ENCODE results near the gene FAM184B. TPM values are rescaled to one million over a fixed set of nuclear protein-coding genes. Genes with fewer than 3 reads are reported as not detected.

The FAM184B gene
- polyA plus RNA-seq, 1 donor from 2014 or later, result 0.10 TPM

- Histone ChIP-seq H3K36me3 (ENCODE audit: insufficient read depth, low read length) (no peaks in the 10 kb centered on the region), H3K4me3 (ENCODE audit: low read length) (no peak overlapping the region), H3K27ac (ENCODE audit: low read length) (no peak overlapping the region), H3K4me2 (ENCODE audit: low read length) (no peak overlapping the region), H3K9me2 (ENCODE audit: insufficient read depth, low read length) (no peaks in the 10 kb centered on the region), H3K9ac (ENCODE audit: low read length) (no peak overlapping the region), H4K20me1 (ENCODE audit: insufficient read depth) (no peaks in the 10 kb centered on the region), H3K79me2 (replicated peaks; ENCODE audit: insufficient read depth, low read length) (no peaks in the 10 kb centered on the region), H3K9me3 (ENCODE audit: low read length) (peaks cover 10% of the 10 kb centered on the region), H3K27me3 (ENCODE audit: insufficient read depth, low read depth, low read length) (no peaks in the 10 kb centered on the region), H3F3A (ENCODE audit: insufficient read depth, low read length, poor library complexity, severe bottlenecking) (no peaks in the 10 kb centered on the region), H2AFZ (ENCODE audit: low read depth, low read length) (no peak overlapping the region)
- TF ChIP-seq RAD21 (conservative IDR thresholded peaks at IDR 0.05) (no peak), EZH2 (IDR thresholded peaks at IDR 0.05; ENCODE audit: borderline replicate concordance, insufficient read depth, low read length, poor library complexity, severe bottlenecking) (no peak)
These were observed 139.0 kb downstream of the FAM184B start for GRCh38 chr4:17642398-17642783.

GRCh38 chr4:17639136-17639535 is 142.3 kb downstream of the FAM184B start:
- Histone ChIP-seq H3K4me2 (ENCODE audit: low read length) (no peak overlapping the region), H3F3A (ENCODE audit: insufficient read depth, low read length, poor library complexity, severe bottlenecking) (no peaks in the 10 kb centered on the region), H3K9ac (ENCODE audit: low read length) (no peak overlapping the region), H3K9me3 (ENCODE audit: low read length) (peaks cover 10% of the 10 kb centered on the region), H3K27ac (ENCODE audit: low read length) (no peak overlapping the region), H2AFZ (ENCODE audit: low read depth, low read length) (no peak overlapping the region), H3K79me2 (replicated peaks; ENCODE audit: insufficient read depth, low read length) (no peaks in the 10 kb centered on the region), H3K9me2 (ENCODE audit: insufficient read depth, low read length) (no peaks in the 10 kb centered on the region), H3K4me3 (ENCODE audit: low read length) (no peak overlapping the region), H4K20me1 (ENCODE audit: insufficient read depth) (no peaks in the 10 kb centered on the region), H3K27me3 (ENCODE audit: insufficient read depth, low read depth, low read length) (no peaks in the 10 kb centered on the region), H3K36me3 (ENCODE audit: insufficient read depth, low read length) (no peaks in the 10 kb centered on the region)
- no peak for TF ChIP-seq REST (IDR thresholded peaks at IDR 0.05; ENCODE audit: borderline replicate concordance)
- no peak for TF ChIP-seq MXI1 (conservative IDR thresholded peaks at IDR 0.05; ENCODE audit: poor library complexity, severe bottlenecking)
- TF ChIP-seq CTCF (IDR thresholded peaks at IDR 0.05; ENCODE audit: poor library complexity, severe bottlenecking), result no peak
- no peak for TF ChIP-seq POLR2AphosphoS5 (IDR thresholded peaks at IDR 0.05)
- no peak for TF ChIP-seq TAF1 (IDR thresholded peaks at IDR 0.05; ENCODE audit: low read depth)
- no peak for TF ChIP-seq SMC3 (conservative IDR thresholded peaks at IDR 0.05; ENCODE audit: poor library complexity)
- no peak for TF ChIP-seq EZH2 (IDR thresholded peaks at IDR 0.05; ENCODE audit: borderline replicate concordance, insufficient read depth, low read length, poor library complexity, severe bottlenecking)
- TF ChIP-seq RAD21 (conservative IDR thresholded peaks at IDR 0.05), result no peak
- no peak for TF ChIP-seq EP300 (conservative IDR thresholded peaks at IDR 0.05; ENCODE audit: poor library complexity, severe bottlenecking)

Data from neural cell (in vitro differentiated cells).